ENCODE data around the gene TTLL3.
"Not testable (repeated sequence)": the region's sequence is repeated elsewhere in the genome, so short reads cannot be mapped to it uniquely, and the experiment has no call there.

The TTLL3 gene

GRCh38 chr3:9851383-9851782, 41.3 kb downstream of the TTLL3 start:
- H3K9me3 ChIP-seq (ENCODE audit: control insufficient read depth, low read depth, low read length); H3K9ac ChIP-seq (ENCODE audit: low read length); H3K27ac ChIP-seq (ENCODE audit: low read length); H3K4me3 ChIP-seq (ENCODE audit: low read length); H3K36me3 ChIP-seq (ENCODE audit: control insufficient read depth, low read depth, low read length); H3K27me3 ChIP-seq (ENCODE audit: control insufficient read depth, insufficient read depth, low read length); H3K4me1 ChIP-seq (ENCODE audit: control insufficient read depth, low read depth, low read length): not testable (repeated sequence)

- H3K27ac ChIP-seq (ENCODE audit: low read length) = not testable (repeated sequence)
These were observed 41.9 kb downstream of the TTLL3 start for GRCh38 chr3:9851926-9852325.

GRCh38 chr3:9852528-9852927, 42.5 kb downstream of the TTLL3 start:
- H3K9me3 ChIP-seq (ENCODE audit: control insufficient read depth, low read depth, low read length) = no peaks in the 10 kb centered on the region
- no peaks in the 10 kb centered on the region for H3K27me3 ChIP-seq (ENCODE audit: control insufficient read depth, insufficient read depth, low read length)
- H3K9ac ChIP-seq (ENCODE audit: low read length) = no peak overlapping the region
- no peak overlapping the region for H3K4me3 ChIP-seq (ENCODE audit: low read length)
- no peaks in the 10 kb centered on the region for H3K36me3 ChIP-seq (ENCODE audit: control insufficient read depth, low read depth, low read length)
- no peaks in the 10 kb centered on the region for H3K4me1 ChIP-seq (ENCODE audit: control insufficient read depth, low read depth, low read length)
- H3K27ac ChIP-seq (ENCODE audit: low read length) = no peak overlapping the region

More at GRCh38 chr3:9851926-9852325, 41.9 kb downstream of the TTLL3 start:
- H3K36me3 ChIP-seq (ENCODE audit: control insufficient read depth, low read depth, low read length); H3K4me3 ChIP-seq (ENCODE audit: low read length); H3K9ac ChIP-seq (ENCODE audit: low read length); H3K27me3 ChIP-seq (ENCODE audit: control insufficient read depth, insufficient read depth, low read length); H3K4me1 ChIP-seq (ENCODE audit: control insufficient read depth, low read depth, low read length); H3K9me3 ChIP-seq (ENCODE audit: control insufficient read depth, low read depth, low read length): not testable (repeated sequence)

GRCh38 chr3:9854291-9854940, 44.4 kb downstream of the TTLL3 start:
- H3K9me3 ChIP-seq (ENCODE audit: control insufficient read depth, low read depth, low read length); H3K9ac ChIP-seq (ENCODE audit: low read length); H3K4me1 ChIP-seq (ENCODE audit: control insufficient read depth, low read depth, low read length); H3K4me3 ChIP-seq (ENCODE audit: low read length); H3K27me3 ChIP-seq (ENCODE audit: control insufficient read depth, insufficient read depth, low read length); H3K36me3 ChIP-seq (ENCODE audit: control insufficient read depth, low read depth, low read length); H3K27ac ChIP-seq (ENCODE audit: low read length): not testable (repeated sequence)

GRCh38 chr3:9855594-9855993, 45.5 kb downstream of the TTLL3 start:
- H3K9ac ChIP-seq (ENCODE audit: low read length) = no peak overlapping the region
- no peak overlapping the region for H3K4me3 ChIP-seq (ENCODE audit: low read length)
- H3K36me3 ChIP-seq (ENCODE audit: control insufficient read depth, low read depth, low read length) = no peaks in the 10 kb centered on the region
- H3K27ac ChIP-seq (ENCODE audit: low read length) = no peak overlapping the region
- no peaks in the 10 kb centered on the region for H3K4me1 ChIP-seq (ENCODE audit: control insufficient read depth, low read depth, low read length)
- H3K9me3 ChIP-seq (ENCODE audit: control insufficient read depth, low read depth, low read length) = no peaks in the 10 kb centered on the region
- no peaks in the 10 kb centered on the region for H3K27me3 ChIP-seq (ENCODE audit: control insufficient read depth, insufficient read depth, low read length)

GRCh38 chr3:9859530-9860025, 49.5 kb downstream of the TTLL3 start:
- Histone ChIP-seq H3K27ac (ENCODE audit: low read length) (no peak overlapping the region), H3K9me3 (ENCODE audit: control insufficient read depth, low read depth, low read length) (no peaks in the 10 kb centered on the region), H3K4me1 (ENCODE audit: control insufficient read depth, low read depth, low read length) (peaks cover 4% of the 10 kb centered on the region), H3K27me3 (ENCODE audit: control insufficient read depth, insufficient read depth, low read length) (peaks cover 21% of the 10 kb centered on the region), H3K36me3 (ENCODE audit: control insufficient read depth, low read depth, low read length) (no peaks in the 10 kb centered on the region), H3K9ac (ENCODE audit: low read length) (no peak overlapping the region), H3K4me3 (ENCODE audit: low read length) (no peak overlapping the region)

GRCh38 chr3:9861201-9861600, 51.1 kb downstream of the TTLL3 start:
- Histone ChIP-seq H3K4me3 (ENCODE audit: low read length) (no peak overlapping the region), H3K36me3 (ENCODE audit: control insufficient read depth, low read depth, low read length) (no peaks in the 10 kb centered on the region), H3K27me3 (ENCODE audit: control insufficient read depth, insufficient read depth, low read length) (peaks cover 21% of the 10 kb centered on the region), H3K4me1 (ENCODE audit: control insufficient read depth, low read depth, low read length) (peaks cover 4% of the 10 kb centered on the region), H3K9ac (ENCODE audit: low read length) (no peak overlapping the region), H3K9me3 (ENCODE audit: control insufficient read depth, low read depth, low read length) (no peaks in the 10 kb centered on the region), H3K27ac (ENCODE audit: low read length) (no peak overlapping the region)

- peaks cover 4% of the 10 kb centered on the region for H3K4me1 ChIP-seq (ENCODE audit: control insufficient read depth, low read depth, low read length)
- H3K9ac ChIP-seq (ENCODE audit: low read length) = no peak overlapping the region
- H3K9me3 ChIP-seq (ENCODE audit: control insufficient read depth, low read depth, low read length) = no peaks in the 10 kb centered on the region
- H3K4me3 ChIP-seq (ENCODE audit: low read length) = no peak overlapping the region
- H3K27ac ChIP-seq (ENCODE audit: low read length) = no peak overlapping the region
- H3K27me3 ChIP-seq (ENCODE audit: control insufficient read depth, insufficient read depth, low read length) = peaks cover 21% of the 10 kb centered on the region
- H3K36me3 ChIP-seq (ENCODE audit: control insufficient read depth, low read depth, low read length) = no peaks in the 10 kb centered on the region
These were observed 51.6 kb downstream of the TTLL3 start for GRCh38 chr3:9861626-9862130.

GRCh38 chr3:9862391-9863057, 52.5 kb downstream of the TTLL3 start:
- Histone ChIP-seq H3K4me3 (ENCODE audit: low read length) (peak overlapping the region; percentile 51), H3K4me1 (ENCODE audit: control insufficient read depth, low read depth, low read length) (peaks cover 4% of the 10 kb centered on the region), H3K9me3 (ENCODE audit: control insufficient read depth, low read depth, low read length) (no peaks in the 10 kb centered on the region), H3K9ac (ENCODE audit: low read length) (no peak overlapping the region), H3K27me3 (ENCODE audit: control insufficient read depth, insufficient read depth, low read length) (peaks cover 21% of the 10 kb centered on the region), H3K27ac (ENCODE audit: low read length) (no peak overlapping the region), H3K36me3 (ENCODE audit: control insufficient read depth, low read depth, low read length) (no peaks in the 10 kb centered on the region)

- no peak overlapping the region for H3K27ac ChIP-seq (ENCODE audit: low read length)
- H3K9me3 ChIP-seq (ENCODE audit: control insufficient read depth, low read depth, low read length) = no peaks in the 10 kb centered on the region
- no peaks in the 10 kb centered on the region for H3K36me3 ChIP-seq (ENCODE audit: control insufficient read depth, low read depth, low read length)
- H3K4me3 ChIP-seq (ENCODE audit: low read length) = no peak overlapping the region
- peaks cover 4% of the 10 kb centered on the region for H3K4me1 ChIP-seq (ENCODE audit: control insufficient read depth, low read depth, low read length)
- H3K27me3 ChIP-seq (ENCODE audit: control insufficient read depth, insufficient read depth, low read length) = peaks cover 21% of the 10 kb centered on the region
- no peak overlapping the region for H3K9ac ChIP-seq (ENCODE audit: low read length)
These were observed 53.2 kb downstream of the TTLL3 start for GRCh38 chr3:9863058-9863772.

- no peaks in the 10 kb centered on the region for H3K36me3 ChIP-seq (ENCODE audit: control insufficient read depth, low read depth, low read length)
These were observed 54.3 kb downstream of the TTLL3 start for GRCh38 chr3:9864200-9864927.

More at GRCh38 chr3:9864200-9864927, 54.3 kb downstream of the TTLL3 start:
- Histone ChIP-seq H3K4me1 (ENCODE audit: control insufficient read depth, low read depth, low read length) (peaks cover 4% of the 10 kb centered on the region), H3K27me3 (ENCODE audit: control insufficient read depth, insufficient read depth, low read length) (peaks cover 21% of the 10 kb centered on the region), H3K27ac (ENCODE audit: low read length) (no peak overlapping the region), H3K4me3 (ENCODE audit: low read length) (no peak overlapping the region), H3K9ac (ENCODE audit: low read length) (no peak overlapping the region), H3K9me3 (ENCODE audit: control insufficient read depth, low read depth, low read length) (no peaks in the 10 kb centered on the region)

Data from iPS-18a (cell line).